Measurements from ENCODE around the gene NT5DC4.
A peak's percentile ranks its signal among the peaks of the same experiment; 100 is the strongest.

The NT5DC4 gene

GRCh38 chr2:112720785-112721184 lies at the start of gene NT5DC4:
NT5DC4 (plus strand) TSS chr2:112721020; CDS start chr2:112721080, 60 bp downstream.
- no peak for DNase-seq

GRCh38 chr2:112671801-112672200 lies 49.0 kb upstream of the NT5DC4 start:
- no peak for DNase-seq

GRCh38 chr2:112673008-112673407 lies 47.8 kb upstream of the NT5DC4 start:
- no peak for DNase-seq

GRCh38 chr2:112674229-112674628 lies 46.6 kb upstream of the NT5DC4 start:
- DNase-seq, result peak in 6 of 14 donors; percentile 18 to 28 (median 24)

GRCh38 chr2:112679484-112679883 lies 41.3 kb upstream of the NT5DC4 start:
- DNase-seq, result peak in 9 of 14 donors; percentile 5 to 62 (median 25)

- DNase-seq, result no peak
These were observed 40.1 kb upstream of the NT5DC4 start for GRCh38 chr2:112680666-112681101.

- no peak for DNase-seq
These were observed 38.7 kb upstream of the NT5DC4 start for GRCh38 chr2:112682101-112682500.

GRCh38 chr2:112683550-112684414 lies 37.0 kb upstream of the NT5DC4 start:
- no peak for DNase-seq

GRCh38 chr2:112684415-112684775 lies 36.4 kb upstream of the NT5DC4 start:
- DNase-seq, result no peak

GRCh38 chr2:112685271-112685884 lies 35.4 kb upstream of the NT5DC4 start:
- no peak for DNase-seq

- no peak for DNase-seq
These were observed 34.2 kb upstream of the NT5DC4 start for GRCh38 chr2:112686348-112687217.

- DNase-seq, result no peak
These were observed 33.3 kb upstream of the NT5DC4 start for GRCh38 chr2:112687522-112687921.

GRCh38 chr2:112688086-112688880 lies 32.5 kb upstream of the NT5DC4 start:
- DNase-seq, result no peak

- peak in 6 of 14 donors; percentile 27 to 48 (median 34) for DNase-seq
These were observed 29.9 kb upstream of the NT5DC4 start for GRCh38 chr2:112690853-112691401.

- DNase-seq, result no peak
These were observed 28.9 kb upstream of the NT5DC4 start for GRCh38 chr2:112691881-112692281.

- peak in 1 of 14 donors; percentile 36 for DNase-seq
These were observed 28.3 kb upstream of the NT5DC4 start for GRCh38 chr2:112692495-112692911.

- DNase-seq, result no peak
These were observed 27.9 kb upstream of the NT5DC4 start for GRCh38 chr2:112692918-112693317.

GRCh38 chr2:112693596-112693995 lies 27.2 kb upstream of the NT5DC4 start:
- no peak for DNase-seq

GRCh38 chr2:112694182-112694581 lies 26.6 kb upstream of the NT5DC4 start:
- DNase-seq, result no peak

- no peak for DNase-seq
These were observed 21.8 kb upstream of the NT5DC4 start for GRCh38 chr2:112698834-112699515.
